ENCODE results near the gene GRIN3A.

DNA sequence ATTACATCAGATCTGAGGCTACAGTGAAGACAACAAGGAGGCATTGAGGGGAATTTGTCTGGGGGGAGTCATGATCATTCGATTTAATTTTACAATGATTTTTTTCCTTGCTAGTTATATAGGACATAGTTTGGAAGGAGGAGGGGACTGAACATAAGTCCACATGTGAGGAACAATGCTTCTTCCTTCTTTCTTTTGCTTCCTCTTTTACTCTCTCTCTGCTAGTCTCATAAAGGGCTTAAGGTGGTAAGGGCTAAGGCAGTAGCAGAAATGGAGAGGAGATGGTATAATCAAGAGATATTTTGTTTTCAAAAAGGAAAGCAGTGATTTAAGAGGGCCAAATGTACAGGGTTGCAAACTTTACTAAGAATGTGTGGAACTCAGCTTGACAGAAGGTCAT, 64.3 kb downstream of the GRIN3A start:
- no peak for TF ChIP-seq CTCF (IDR thresholded peaks at IDR 0.05; ENCODE audit: low read length)
- no peak for TF ChIP-seq EZH2 (IDR thresholded peaks at IDR 0.05; ENCODE audit: borderline replicate concordance, low read length)
